RWPE1 (cell line): ENCODE measurements around the gene AANAT.
"Not testable (repeated sequence)": the region's sequence is repeated elsewhere in the genome, so short reads cannot be mapped to it uniquely, and the experiment has no call there.

Source experiments
- CTCF ChIA-PET: fragments of 350-600 bp; sonication (Branson Sonifier 250); formaldehyde crosslinking; extraction: SDS; loops from one replicate; lab custom pipeline; 2021; lab: Yijun Ruan, JAX
- POLR2A ChIA-PET: fragments of 400-600 bp; formaldehyde crosslinking; extraction: SDS; loops from one replicate; lab custom pipeline; 2020; ENCODE audit warnings: antibody characterized with exemption; ENCODE audit not compliant: low non-redundant PET; lab: Yijun Ruan, JAX
- DNase-seq: peaks from one replicate; pipeline ENCODE4 v3.0.0; 2012; ENCODE audit warnings: low spot score
- H3K27ac ChIP-seq: fragments of 450-650 bp; 2 replicates; pipeline ENCODE4 v1.5.1; 2017
- CTCF ChIP-seq: fragments of 450-650 bp; conservative IDR thresholded peaks from 2 replicates; pipeline ENCODE4 v1.5.1; 2017; ENCODE audit warnings: low read depth, mild to moderate bottlenecking

Gene AANAT

GRCh38 chr17:76510831-76511244, 43.4 kb downstream of the AANAT start:
- POLR2A ChIA-PET = interaction anchor here (0.5 kb wide), 1 partner anchor 52 kb away, joined by 6 read pairs; no protein-coding TSS in a partner anchor
- TF ChIP-seq CTCF = no peak
- H3K27ac ChIP-seq = no peak overlapping the region
- CTCF ChIA-PET = interaction anchor here (0.7 to 2.6 kb wide), 2 partner anchors 12 to 198 kb away, joined by 3 to 10 read pairs; no protein-coding TSS in a partner anchor
- DNase-seq = no peak

GRCh38 chr17:76511668-76512365, 44.4 kb downstream of the AANAT start:
- no peak overlapping the region for H3K27ac ChIP-seq
- CTCF ChIA-PET = interaction anchor here (0.8 to 2.6 kb wide), 2 partner anchors 11 kb away, joined by 3 to 10 read pairs; no protein-coding TSS in a partner anchor
- TF ChIP-seq CTCF = no peak
- POLR2A ChIA-PET = no interaction called here
- DNase-seq = no peak

GRCh38 chr17:76512366-76513305, 45.2 kb downstream of the AANAT start:
- CTCF ChIA-PET = interaction anchor here (0.6 to 1.2 kb wide), 3 partner anchors 10 to 54 kb away, joined by 3 read pairs; no protein-coding TSS in a partner anchor
- TF ChIP-seq CTCF = no peak
- no peak overlapping the region for H3K27ac ChIP-seq
- no peak for DNase-seq
- POLR2A ChIA-PET = no interaction called here

- ChIA-PET CTCF (interaction anchor here (0.7 to 1.2 kb wide), 2 partner anchors 55 to 121 kb away, joined by 3 read pairs; no protein-coding TSS in a partner anchor), POLR2A (no interaction called here)
- no peak for TF ChIP-seq CTCF
- no peak for DNase-seq
- no peak overlapping the region for H3K27ac ChIP-seq
Observed at GRCh38 chr17:76513306-76513692, 45.9 kb downstream of the AANAT start.

- POLR2A ChIA-PET, DNase-seq, H3K27ac ChIP-seq: not testable (repeated sequence)
- CTCF ChIA-PET = interaction anchor here (1.2 kb wide), 1 partner anchor 72 kb away, joined by 4 read pairs; the partner anchor contains the start of gene ST6GALNAC2
Observed at GRCh38 chr17:76514355-76514754, 47.0 kb downstream of the AANAT start.

GRCh38 chr17:76515274-76515949, 48.0 kb downstream of the AANAT start:
- peak overlapping the region; percentile 15; the same call in 1 of the 2 replicates for H3K27ac ChIP-seq
- DNase-seq = no peak
- ChIA-PET POLR2A (no interaction called here), CTCF (no interaction called here)
- TF ChIP-seq CTCF = no peak
